Pancreas (tissue), 10 donors: Measurements from ENCODE around the gene BSND. TPM values are rescaled to one million over a fixed set of nuclear protein-coding genes. Genes with fewer than 3 reads are reported as not detected.

Experiments
- ATAC-seq, 4 donors: fragments of 200-7000 bp; cut with Tn5 transposase; one replicate each; pipeline versions ENCODE4 v1.8.0 to v1.9.1; 2020; ENCODE audit warnings: mild to moderate bottlenecking in 4 of 4, moderate library complexity in 4 of 4
- DNase-seq, 6 donors: peaks; one replicate each; pipeline ENCODE4 v3.0.0-alpha.2; 2020
- FAIRE-seq: peaks from 2 replicates; lab custom pipeline; 2012; peaks lifted over from hg19 to GRCh38; lab: Jason Lieb, UNC
- H3K27ac ChIP-seq, 4 donors: fragments of 200-600 bp; sonication (generic); 1 replicate in 3 of 4; 2 replicates in 1 of 4; pipeline versions ENCODE4 v1.5.0 to v1.8.0; 2020
- H3K27me3 ChIP-seq, 4 donors: fragments of 200-600 bp; one replicate each; pipeline ENCODE4 v1.8.0; 2021
- H3K36me3 ChIP-seq, 3 donors: fragments of 200-600 bp; sonication (generic) in 1 of 3; one replicate each; pipeline versions ENCODE4 v1.5.0 to v1.8.0; 2020 to 2021
- H3K4me1 ChIP-seq, 3 donors: fragments of 200-600 bp; one replicate each; pipeline ENCODE4 v1.8.0; 2021
- H3K4me3 ChIP-seq, 4 donors: fragments of 200-600 bp; sonication (generic) in 2 of 4; one replicate each; pipeline versions ENCODE4 v1.5.0 to v1.8.0; 2020 to 2021
- H3K9me3 ChIP-seq, 4 donors: fragments of 200-600 bp; one replicate each; pipeline ENCODE4 v1.8.0; 2021
- CTCF ChIP-seq, 4 donors: fragments of 200-600 bp; sonication (generic) in 3 of 4; IDR thresholded peaks; one replicate each; pipeline versions ENCODE4 v1.5.0 to v1.8.0; 2021; ENCODE audit warnings: antibody characterized with exemption in 4 of 4
- WGBS, 2 donors: extraction: QIAGEN DNeasy Blood & Tissue Kit; methylation state at CpG; one replicate each; pipeline ENCODE4 v1.1.7; 2013; 5-methylcytosine and 5-hydroxymethylcytosine counted together
- intact Hi-C, 3 donors: fragments of 100-400 bp; cut with DNase I; formaldehyde crosslinking; loops; one replicate each; pipeline versions ENCODE4 v1.11.1 to v1.14.2; 2022
- polyA plus RNA-seq, 2 donors: library from polyadenylated mRNA; stranded (reverse); fragments of 200-250 nt; gene quantifications; one replicate each; pipeline ENCODE4 v1.2.3, GENCODE V29; 2013
- total RNA-seq, 6 donors: library from RNA; stranded (reverse); fragmentation: NEBNext Ultra II Directional in 4 of 6; extraction: Animal tissue kit (Norgen Biotek cat#: 25700) in 4 of 6; gene quantifications; one replicate each; pipeline versions ENCODE4 v1.2.1 to v1.2.4, GENCODE V29; 2021 to 2023
- donor health status: healthy with polysubstance abuse.
- donor health status: DM: no; HTN: no; CAD: no; lungs with moderate emphysema.
- donor health status: DM: no; HTN: no; CAD: no.
- donor health status: control.
- donor health status: control.
- donor health status: Bipolar disorder and iron deficiency.
- donor health status: DM: yes; HTN: yes; CAD: no.
- donor health status: DM: no; HTN: no; CAD: no.
- donor health status: DM: no; HTN: no; CAD: no.
- donor health status: DM: yes; HTN: yes; CAD: no.

BSND gene
- total and polyA plus RNA-seq, 8 donors = 0.02 to 0.04 TPM; not detected in 6

- no peaks in the 10 kb centered on the region for H3K9me3 ChIP-seq
- FAIRE-seq (no peak), DNase-seq (no peak), ATAC-seq (no peak)
- H3K4me1 ChIP-seq = no peaks in the 10 kb centered on the region
- WGBS, 2 donors = 59 to 70% methylated on average over 4 of the region's 4 CpGs
- H3K4me3 ChIP-seq = no peak overlapping the region
- no peak for TF ChIP-seq CTCF (IDR thresholded peaks at IDR 0.05)
- no peaks in the 10 kb centered on the region for H3K36me3 ChIP-seq
- H3K27me3 ChIP-seq = no peaks in the 10 kb centered on the region
- no peak overlapping the region for H3K27ac ChIP-seq
- intact Hi-C loops = no loop called here
Measured at GRCh38 chr1:54952950-54953718, 45.6 kb upstream of the BSND start.

- WGBS, 2 donors = 75 to 94% methylated on average over 3 of the region's 3 CpGs
- ATAC-seq (no peak), FAIRE-seq (no peak), DNase-seq (no peak)
- no peaks in the 10 kb centered on the region for H3K4me1 ChIP-seq
- no peak overlapping the region for H3K4me3 ChIP-seq
- no peak for TF ChIP-seq CTCF (IDR thresholded peaks at IDR 0.05)
- H3K27ac ChIP-seq = no peak overlapping the region
- intact Hi-C loops = no loop called here
- H3K27me3 ChIP-seq = no peaks in the 10 kb centered on the region
- H3K9me3 ChIP-seq = no peaks in the 10 kb centered on the region
- H3K36me3 ChIP-seq = no peaks in the 10 kb centered on the region
Measured at GRCh38 chr1:54953846-54954245, 44.9 kb upstream of the BSND start.

GRCh38 chr1:54955359-54955758 is 43.4 kb upstream of the BSND start:
- no peaks in the 10 kb centered on the region for H3K9me3 ChIP-seq
- no peak for TF ChIP-seq CTCF (IDR thresholded peaks at IDR 0.05)
- no peak overlapping the region for H3K4me3 ChIP-seq
- no peak for DNase-seq
- no peak overlapping the region for H3K27ac ChIP-seq
- H3K27me3 ChIP-seq = no peaks in the 10 kb centered on the region
- intact Hi-C loops = no loop called here
- no peaks in the 10 kb centered on the region for H3K4me1 ChIP-seq
- WGBS, 2 donors = 69 to 70% methylated on average over 1 of the region's 1 CpG
- H3K36me3 ChIP-seq = no peaks in the 10 kb centered on the region
- ATAC-seq = no peak
- FAIRE-seq = no peak

GRCh38 chr1:54956726-54957125 is 42.0 kb upstream of the BSND start:
- FAIRE-seq (no peak), ATAC-seq (no peak), DNase-seq (no peak)
- H3K4me1 ChIP-seq = no peaks in the 10 kb centered on the region
- no peaks in the 10 kb centered on the region for H3K9me3 ChIP-seq
- 62 to 73% methylated on average over 4 of the region's 4 CpGs for WGBS, 2 donors
- H3K27me3 ChIP-seq = no peaks in the 10 kb centered on the region
- no peak for TF ChIP-seq CTCF (IDR thresholded peaks at IDR 0.05)
- no peak overlapping the region for H3K4me3 ChIP-seq
- no peaks in the 10 kb centered on the region for H3K36me3 ChIP-seq
- intact Hi-C loops = no loop called here
- H3K27ac ChIP-seq = no peak overlapping the region

GRCh38 chr1:54959241-54959640 is 39.5 kb upstream of the BSND start:
- Histone ChIP-seq H3K27ac (no peak overlapping the region), H3K4me3 (no peak overlapping the region), H3K4me1 (no peaks in the 10 kb centered on the region), H3K36me3 (no peaks in the 10 kb centered on the region), H3K9me3 (no peaks in the 10 kb centered on the region), H3K27me3 (no peaks in the 10 kb centered on the region)
- no peak for TF ChIP-seq CTCF (IDR thresholded peaks at IDR 0.05)
- no peak for DNase-seq
- no peak for ATAC-seq
- FAIRE-seq = no peak
- WGBS, 2 donors = 28 to 53% methylated on average over 3 of the region's 3 CpGs
- intact Hi-C loops = no loop called here
